Measurements from ENCODE around the gene SLC22A7. TPM values are rescaled to one million over a fixed set of nuclear protein-coding genes. Genes with fewer than 3 reads are reported as not detected.

Gene SLC22A7
- total and polyA plus RNA-seq, 2 of the 8 experiments (the other 6 are each of a cell fraction or from before 2014, with no cell fraction given): not detected

DNA sequence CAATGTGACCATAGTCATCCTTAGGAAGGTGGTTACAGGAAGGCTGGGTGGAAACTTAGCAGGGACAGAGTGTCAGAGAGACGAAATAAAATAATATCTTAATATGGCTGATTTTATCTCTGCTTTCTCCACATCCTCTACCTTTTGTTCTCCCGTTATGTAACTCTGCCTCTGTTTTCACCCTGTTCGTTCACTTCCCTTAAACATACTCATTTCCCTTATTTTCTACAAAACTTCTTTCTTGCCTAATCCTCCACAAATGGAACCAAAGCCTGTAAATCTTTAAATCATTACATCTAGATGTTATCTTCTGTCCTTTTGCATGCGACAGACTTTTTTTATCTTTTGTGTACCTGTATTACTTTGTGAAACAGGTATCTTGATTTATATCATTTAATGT is 33.8 kb downstream of the SLC22A7 start:
- H3K36me3 ChIP-seq (ENCODE audit: control insufficient read depth in 2 of 4, insufficient read depth in 4 of 4, low read length in 3 of 4): peaks cover 0 to 2% (median 0%) of the 10 kb centered on the region in 4 experiments; a peak in 1 of 8 replicates
- H3K4me1 ChIP-seq (replicated peaks in 1 of 4; ENCODE audit: control insufficient read depth in 3 of 4, insufficient read depth in 4 of 4, low read length in 3 of 4): no peaks in the 10 kb centered on the region; a peak in 1 of 7 replicates
- DNase-seq (ENCODE audit: low read depth in 1 of 2, low spot score in 2 of 2) (no peak), FAIRE-seq (no peak)
- no peak overlapping the region for H2AFZ ChIP-seq (ENCODE audit: low read length)
- no peak overlapping the region for H2BK15ac ChIP-seq (ENCODE audit: low read length)
- ChIA-PET CTCF (ENCODE audit: partially characterized antibody) (no interaction called here), POLR2A (ENCODE audit: partially characterized antibody) (no interaction called here)
- no peak overlapping the region for H4K8ac ChIP-seq (ENCODE audit: extremely low read depth, insufficient read depth, low read length)
- no peak overlapping the region for H2BK20ac ChIP-seq (ENCODE audit: low read length)
- no peak overlapping the region for H3K4me3 ChIP-seq (ENCODE audit: extremely low read depth in 1 of 4, insufficient read depth in 2 of 4, low read depth in 3 of 4, low read length in 4 of 4)
- H2BK120ac ChIP-seq (replicated peaks; ENCODE audit: low read depth, low read length): no peak overlapping the region
- no peak overlapping the region for H3K27ac ChIP-seq (ENCODE audit: low read depth, low read length)
- no peak overlapping the region for H3K23ac ChIP-seq (ENCODE audit: insufficient read length)
- no peaks in the 10 kb centered on the region for H3K79me1 ChIP-seq (ENCODE audit: low read depth, low read length)
- H3K27me3 ChIP-seq (replicated peaks in 1 of 4; ENCODE audit: control insufficient read depth in 3 of 4, extremely low read depth in 1 of 4, insufficient read depth in 3 of 4, low read length in 3 of 4): no peaks in the 10 kb centered on the region
- H3K4me2 ChIP-seq (ENCODE audit: insufficient read depth in 1 of 2, low read depth in 2 of 2, low read length in 2 of 2): no peak overlapping the region
- WGBS, 2 experiments (ENCODE audit: extremely low coverage in 1 of 2, insufficient coverage in 1 of 2, insufficient read length in 1 of 2, insufficient replicate concordance in 2 of 2, low coverage in 1 of 2, low lambda C conversion rate in 2 of 2, missing lambda C conversion rate in 1 of 2): 82 to 100% methylated on average over 1 to 4 of the region's 4 CpGs
- H3K18ac ChIP-seq (ENCODE audit: extremely low read depth, low read length): no peak overlapping the region
- no peak overlapping the region for H2BK12ac ChIP-seq (ENCODE audit: low read depth, low read length)
- no peak overlapping the region for H3K14ac ChIP-seq (ENCODE audit: insufficient read length)
- no peak overlapping the region for H3K4ac ChIP-seq (replicated peaks; ENCODE audit: insufficient read length, low read depth, low read length)
- H2AK5ac ChIP-seq (ENCODE audit: low read depth, low read length): no peak overlapping the region
- H4K5ac ChIP-seq (ENCODE audit: insufficient read length, low read depth, low read length): no peak overlapping the region
- H2BK5ac ChIP-seq (ENCODE audit: low read depth, low read length): no peak overlapping the region
- H4K20me1 ChIP-seq (replicated peaks in 1 of 2; ENCODE audit: control insufficient read depth in 1 of 2, insufficient read depth in 2 of 2, low read length in 2 of 2): no peaks in the 10 kb centered on the region
- TF ChIP-seq BCL11A (IDR thresholded peaks at IDR 0.05; ENCODE audit: low read depth in 2 of 2, low read length in 2 of 2): no peak
- TF ChIP-seq KDM1A (IDR thresholded peaks at IDR 0.05; ENCODE audit: borderline replicate concordance, low read length): no peak
- TF ChIP-seq CHD1 (IDR thresholded peaks at IDR 0.05; ENCODE audit: low read depth, low read length): no peak
- TF ChIP-seq NANOG (IDR thresholded peaks at IDR 0.05; ENCODE audit: insufficient read depth, low read depth, low read length, poor library complexity, severe bottlenecking): no peak
- TF ChIP-seq SP2 (IDR thresholded peaks at IDR 0.05; ENCODE audit: low read length): no peak
- TF ChIP-seq BACH1 (IDR thresholded peaks at IDR 0.05; ENCODE audit: low read length): no peak
- no peak for TF ChIP-seq GABPA (IDR thresholded peaks at IDR 0.05; ENCODE audit: borderline replicate concordance, insufficient read depth, low read length)
- no peak for TF ChIP-seq EP300 (IDR thresholded peaks at IDR 0.05; ENCODE audit: borderline replicate concordance in 1 of 2, low read depth in 2 of 2, low read length in 2 of 2)
- TF ChIP-seq CREB1 (IDR thresholded peaks at IDR 0.05): no peak
- no peak for TF ChIP-seq CTBP2 (IDR thresholded peaks at IDR 0.05; ENCODE audit: borderline replicate concordance, insufficient read depth, insufficient read length, low read length)
- TF ChIP-seq PHF8 (conservative IDR thresholded peaks at IDR 0.05; ENCODE audit: low read depth, low read length): no peak
- TF ChIP-seq SIN3A (conservative IDR thresholded peaks at IDR 0.05 in 1 of 2, IDR thresholded peaks at IDR 0.05 in 1 of 2; ENCODE audit: low read depth in 1 of 2, low read length in 2 of 2): no peak
- no peaks in the 10 kb centered on the region for H3K79me2 ChIP-seq (ENCODE audit: control insufficient read depth in 1 of 2, insufficient read depth in 2 of 2, low read length in 2 of 2)
- no peak overlapping the region for H3K56ac ChIP-seq (replicated peaks; ENCODE audit: insufficient read length, low read depth, low read length)
- H3K9ac ChIP-seq (replicated peaks in 1 of 4; ENCODE audit: extremely low read depth in 1 of 4, low read depth in 3 of 4, low read length in 3 of 4): no peak overlapping the region
- no peak overlapping the region for H4K91ac ChIP-seq (replicated peaks; ENCODE audit: insufficient read length, low read length)
- no peaks in the 10 kb centered on the region for H3K9me3 ChIP-seq (ENCODE audit: insufficient read depth in 2 of 2, low read depth in 1 of 2, low read length in 1 of 2)
- H3K23me2 ChIP-seq (ENCODE audit: low read depth, low read length): no peaks in the 10 kb centered on the region
